ENCODE measurements around the gene GPR137. TPM values are rescaled to one million over a fixed set of nuclear protein-coding genes. Genes with fewer than 3 reads are reported as not detected.

GPR137 gene
- total RNA-seq, 6 experiments from 2014 or later, result 13.0 to 21.9 (median 17.8) TPM

DNA sequence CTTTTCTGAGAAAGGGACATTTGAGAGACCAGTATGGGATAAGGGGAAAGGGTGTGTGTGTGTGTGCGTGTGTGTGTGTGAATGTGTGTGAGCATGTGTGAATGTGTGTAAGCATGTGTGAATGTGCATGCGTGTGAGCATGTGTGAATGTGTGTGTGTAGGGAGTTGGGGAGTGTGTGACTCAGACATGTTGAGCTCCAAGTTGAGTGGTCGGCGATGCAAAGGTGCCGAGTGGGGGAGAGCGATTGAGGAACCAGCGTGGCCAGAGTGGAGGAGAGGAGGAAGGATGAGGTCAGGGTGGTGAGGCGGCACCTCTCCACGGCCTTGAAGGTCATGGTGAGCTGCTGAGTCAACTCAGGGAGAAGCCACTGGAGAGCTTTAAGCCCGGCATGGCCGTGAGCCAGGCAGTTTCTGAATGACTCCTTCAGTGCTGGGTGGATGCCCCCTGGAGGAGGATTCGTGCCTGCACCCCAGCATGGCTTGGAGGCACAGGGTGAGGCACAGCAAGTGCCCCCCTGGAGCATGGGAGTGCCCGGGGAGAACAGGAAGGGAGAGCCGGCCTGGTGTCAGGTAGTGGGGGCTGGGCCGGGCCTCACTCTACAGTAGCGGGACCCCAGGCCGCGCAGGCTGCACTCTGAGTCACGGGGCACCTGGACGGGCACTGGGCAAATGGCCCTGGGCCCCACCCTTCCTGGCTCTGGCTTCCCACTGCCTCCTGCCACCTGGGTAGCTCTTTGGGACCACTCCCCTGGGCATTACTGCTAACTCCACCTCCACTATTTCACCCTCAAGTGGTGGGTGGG lies 46.1 kb downstream of the GPR137 start:
- DNase-seq (peak; percentile 64 to 74 (median 71)), ATAC-seq (peak; percentile 71 to 83 (median 74))
- no peaks in the 10 kb centered on the region for H3K4me1 ChIP-seq
- WGBS (ENCODE audit: insufficient coverage, low coverage, low lambda C conversion rate, missing lambda C conversion rate), result 53% methylated on average over 9 of the region's 20 CpGs
- H3K36me3 ChIP-seq, result no peaks in the 10 kb centered on the region
- no peaks in the 10 kb centered on the region for H3K9me3 ChIP-seq
- no peaks in the 10 kb centered on the region for H3K27me3 ChIP-seq
- peak; percentile 28 to 39 (median 29) for TF ChIP-seq CTCF (IDR thresholded peaks at IDR 0.05)
- no peak for TF ChIP-seq POLR2A (IDR thresholded peaks at IDR 0.05)
- intact Hi-C loops (cut with DNase I), result no loop called here
- no peak overlapping the region for H3K27ac ChIP-seq
- H3K4me3 ChIP-seq, result no peak overlapping the region

GRCh38 chr11:64333556-64333955 lies 47.9 kb downstream of the GPR137 start:
- Histone ChIP-seq H3K4me1 (no peaks in the 10 kb centered on the region), H3K27ac (no peak overlapping the region), H3K36me3 (no peaks in the 10 kb centered on the region), H3K27me3 (no peaks in the 10 kb centered on the region), H3K9me3 (no peaks in the 10 kb centered on the region), H3K4me3 (no peak overlapping the region)
- no peak for ATAC-seq
- intact Hi-C loops (cut with DNase I), result no loop called here
- TF ChIP-seq POLR2A (IDR thresholded peaks at IDR 0.05) (no peak), CTCF (IDR thresholded peaks at IDR 0.05) (no peak)
- no peak for DNase-seq
- WGBS (ENCODE audit: insufficient coverage, low coverage, low lambda C conversion rate, missing lambda C conversion rate), result 83% methylated on average over 3 of the region's 8 CpGs

GRCh38 chr11:64334764-64335735 lies 49.4 kb downstream of the GPR137 start:
- DNase-seq (no peak), ATAC-seq (peak in 2 of 4 donors; percentile 23 to 76)
- Histone ChIP-seq H3K27me3 (no peaks in the 10 kb centered on the region), H3K9me3 (no peaks in the 10 kb centered on the region), H3K36me3 (no peaks in the 10 kb centered on the region), H3K27ac (no peak overlapping the region), H3K4me3 (no peak overlapping the region), H3K4me1 (no peaks in the 10 kb centered on the region)
- TF ChIP-seq CTCF (IDR thresholded peaks at IDR 0.05) (no peak), POLR2A (IDR thresholded peaks at IDR 0.05) (no peak)
- whole genome bisulfite sequencing (ENCODE audit: insufficient coverage, low coverage, low lambda C conversion rate, missing lambda C conversion rate), result 55% methylated on average over 11 of the region's 13 CpGs
- intact Hi-C loops (cut with DNase I), result no loop called here

DNA sequence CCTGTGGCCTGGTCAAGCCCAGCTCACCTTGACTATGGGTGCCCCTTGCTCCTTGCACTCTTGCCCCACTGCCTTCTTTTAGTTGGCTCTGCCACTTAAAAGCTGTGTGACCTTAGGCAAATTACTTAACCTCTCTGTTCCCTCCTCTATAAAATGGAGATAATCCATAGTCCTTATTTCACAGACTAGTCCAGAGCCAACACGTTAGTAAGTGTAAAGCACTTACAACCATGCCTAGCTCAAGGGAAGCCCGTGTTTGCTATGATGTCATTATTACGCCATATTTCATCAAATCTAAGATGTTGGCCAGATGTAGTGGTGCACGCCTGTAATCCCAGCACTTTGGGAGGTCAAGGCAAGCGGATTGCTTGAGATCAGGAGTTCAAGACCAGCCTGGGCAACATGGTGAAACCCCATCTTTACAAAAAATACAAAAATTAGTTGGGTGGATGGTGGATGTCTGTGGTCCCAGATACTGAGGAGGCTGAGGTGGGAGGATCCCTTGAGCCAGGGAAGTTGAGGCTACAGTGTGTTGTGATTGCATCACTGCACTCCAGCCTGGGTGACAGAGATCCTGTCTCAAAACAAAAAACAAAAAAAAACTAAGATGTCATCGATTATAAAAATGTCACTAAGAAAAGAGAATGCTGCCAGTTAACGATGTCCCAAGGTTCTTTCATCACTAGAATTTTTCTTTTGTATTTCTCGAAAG lies 52.0 kb downstream of the GPR137 start:
- H3K27ac ChIP-seq, result no peak overlapping the region
- WGBS (ENCODE audit: insufficient coverage, low coverage, low lambda C conversion rate, missing lambda C conversion rate), result 63% methylated on average over 8 of the region's 8 CpGs
- H3K36me3 ChIP-seq, result no peaks in the 10 kb centered on the region
- no peaks in the 10 kb centered on the region for H3K9me3 ChIP-seq
- H3K27me3 ChIP-seq, result no peaks in the 10 kb centered on the region
- intact Hi-C loops (cut with DNase I), result no loop called here
- TF ChIP-seq CTCF (IDR thresholded peaks at IDR 0.05) (no peak), POLR2A (IDR thresholded peaks at IDR 0.05) (no peak)
- no peak overlapping the region for H3K4me3 ChIP-seq
- ATAC-seq (no peak), DNase-seq (no peak)
- H3K4me1 ChIP-seq, result peaks cover 0 to 6% (median 2%) of the 10 kb centered on the region in 4 donors

Data from right lobe of liver (tissue), 6 donors.